Measurements from ENCODE around the gene ARL13A.

DNA sequence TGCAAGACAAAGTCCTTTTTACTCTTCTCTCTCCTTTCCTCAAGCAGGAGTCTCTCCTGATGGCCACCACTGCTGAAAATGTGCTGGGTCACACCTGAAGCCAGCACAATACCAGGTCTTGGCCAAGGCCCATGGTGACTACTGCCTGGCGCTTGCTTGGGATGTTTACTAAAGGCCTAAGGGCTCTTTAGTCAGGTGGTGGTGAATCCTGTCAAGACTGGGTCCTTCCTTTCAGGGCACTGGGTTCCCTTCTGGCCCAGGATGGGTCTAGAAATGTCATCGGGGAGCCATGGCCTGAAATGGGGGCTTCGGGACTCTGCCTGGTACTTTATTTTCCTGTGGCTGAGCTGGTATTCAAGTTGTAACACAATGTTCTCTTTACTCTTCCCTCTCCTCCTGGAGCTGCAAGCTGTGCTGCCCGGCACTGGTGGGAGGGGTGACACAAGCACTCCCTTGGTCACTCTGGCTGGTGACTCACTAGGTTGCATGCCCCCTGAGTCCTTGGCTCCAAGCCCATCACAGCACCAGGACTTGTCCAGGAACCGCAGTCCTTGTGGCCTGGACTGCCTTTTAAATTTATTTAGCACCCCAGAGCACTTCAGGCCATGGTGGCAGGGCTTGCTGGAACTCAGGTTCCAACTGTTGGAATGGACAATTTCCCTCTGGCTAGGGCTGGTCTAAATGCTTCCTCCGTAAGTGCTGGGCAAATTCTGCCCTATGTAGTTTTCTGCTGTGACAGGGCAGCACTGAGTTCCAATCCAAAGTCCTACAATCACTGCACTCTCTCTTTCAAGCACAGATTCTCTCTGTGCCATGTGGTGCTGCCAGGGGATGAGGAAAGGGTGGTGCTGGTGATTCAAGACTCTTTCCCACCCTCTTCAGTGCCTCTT lies 11.3 kb downstream of the ARL13A start:
- no peak for TF ChIP-seq REST (IDR thresholded peaks at IDR 0.05; ENCODE audit: insufficient read depth in 1 of 2, low read depth in 2 of 2, low read length in 2 of 2)
- TF ChIP-seq POLR2AphosphoS5 (IDR thresholded peaks at IDR 0.05; ENCODE audit: low read depth, low read length), result no peak
- TF ChIP-seq SIN3A (IDR thresholded peaks at IDR 0.05; ENCODE audit: borderline replicate concordance, insufficient read depth, low read length), result no peak
- TF ChIP-seq TAF1 (IDR thresholded peaks at IDR 0.05; ENCODE audit: borderline replicate concordance, insufficient read depth, low read length), result no peak
- TF ChIP-seq FOXP2 (optimal IDR thresholded peaks at IDR 0.05; ENCODE audit: borderline replicate concordance, extremely low read depth, extremely low read length, insufficient read depth), result no peak
